T-cell (primary cell): Measurements from ENCODE around the gene LAMA3. TPM values are rescaled to one million over a fixed set of nuclear protein-coding genes. Genes with fewer than 3 reads are reported as not detected.

Experiments
- ATAC-seq, 4 experiments: fragments of 200-7000 bp in 3 of 4; fragments of 150-1000 bp in 1 of 4; cut with Tn5 transposase; replicated peaks in 1 of 4; 1 replicate in 3 of 4; 2 replicates in 1 of 4; pipeline ENCODE4 v1.10.0; 2021; ENCODE audit warnings: moderate library complexity in 3 of 4, mild to moderate bottlenecking in 2 of 4, moderate number of reproducible peaks in 1 of 4
- CTCF ChIA-PET, 2 donors: fragments of 300-600 bp; sonication (Branson Sonifier 250); formaldehyde crosslinking; loops; one replicate each; lab custom pipeline; 2022; ENCODE audit warnings: antibody characterized with exemption in 2 of 2; lab: Charles Lee
- POLR2A ChIA-PET, 2 donors: fragments of 300-600 bp; sonication (Branson Sonifier 250); formaldehyde crosslinking; loops; one replicate each; lab custom pipeline; 2022; ENCODE audit warnings: antibody characterized with exemption in 2 of 2; lab: Charles Lee
- DNase-seq, 35 experiments: peaks; one replicate each; pipeline versions ENCODE4 v3.0.0 to v3.0.0-alpha.2; 2013 to 2023
- H3K27ac ChIP-seq: one replicate; pipeline ENCODE4 v1.5.1; 2013; ENCODE audit warnings: low read length
- H3K27me3 ChIP-seq, 2 experiments: replicated peaks in 1 of 2; 1 replicate in 1 of 2; 2 replicates in 1 of 2; pipeline versions ENCODE4 v1.6.1 to v1.7.0; 2013; ENCODE audit warnings: low read length in 1 of 2, mixed read lengths in 1 of 2; ENCODE audit not compliant: control insufficient read depth in 2 of 2, insufficient read depth in 2 of 2; ENCODE audit errors: extremely low read depth in 1 of 2
- H3K36me3 ChIP-seq, 2 donors: 1 replicate in 1 of 2; 2 replicates in 1 of 2; pipeline versions ENCODE4 v1.6.1 to v1.7.0; 2013; ENCODE audit warnings: low read length in 1 of 2; ENCODE audit not compliant: control insufficient read depth in 2 of 2, insufficient read depth in 1 of 2; ENCODE audit errors: extremely low read depth in 1 of 2
- H3K4me1 ChIP-seq, 2 experiments: 1 replicate in 1 of 2; 2 replicates in 1 of 2; pipeline versions ENCODE4 v1.6.1 to v1.7.0; 2013; ENCODE audit warnings: low read length in 2 of 2, mixed read lengths in 1 of 2; ENCODE audit not compliant: insufficient read depth in 2 of 2, control insufficient read depth in 1 of 2; ENCODE audit errors: extremely low read depth in 1 of 2
- H3K4me3 ChIP-seq, 2 donors: 1 replicate in 1 of 2; 2 replicates in 1 of 2; pipeline versions ENCODE4 v1.5.1 to v1.7.0; 2013; ENCODE audit warnings: mild to moderate bottlenecking in 2 of 2, low read length in 1 of 2, moderate library complexity in 1 of 2; ENCODE audit not compliant: control insufficient read depth in 1 of 2; ENCODE audit errors: extremely low read depth in 1 of 2
- H3K9me3 ChIP-seq: 2 replicates; pipeline ENCODE4 v1.7.0; 2013
- H3K27ac Mint-ChIP-seq, 2 donors: one replicate each; pipeline ENCODE4 v1.8.0; 2020 to 2021; ENCODE audit warnings: mild to moderate bottlenecking in 2 of 2, mixed read lengths in 2 of 2
- H3K27me3 Mint-ChIP-seq, 2 donors: one replicate each; pipeline ENCODE4 v1.8.0; 2021 to 2022; ENCODE audit warnings: mixed read lengths in 2 of 2
- H3K36me3 Mint-ChIP-seq: one replicate; pipeline ENCODE4 v1.8.0; 2021; ENCODE audit warnings: mixed read lengths
- H3K4me1 Mint-ChIP-seq, 3 donors: one replicate each; pipeline ENCODE4 v1.8.0; 2020 to 2022; ENCODE audit warnings: mixed read lengths in 3 of 3, mild to moderate bottlenecking in 1 of 3
- H3K4me3 Mint-ChIP-seq, 3 donors: one replicate each; pipeline ENCODE4 v1.8.0; 2020 to 2022; ENCODE audit warnings: mild to moderate bottlenecking in 3 of 3, mixed read lengths in 3 of 3, moderate library complexity in 3 of 3
- H3K9me3 Mint-ChIP-seq, 3 donors: one replicate each; pipeline ENCODE4 v1.8.0; 2020 to 2022; ENCODE audit warnings: mixed read lengths in 3 of 3
- WGBS: methylation state at CpG from one replicate; pipeline ENCODE4 v1.1.5; 2013; ENCODE audit warnings: missing lambda C conversion rate; ENCODE audit not compliant: insufficient coverage; 5-methylcytosine and 5-hydroxymethylcytosine counted together
- total RNA-seq, 35 experiments: library from RNA in 6 of 35; stranded (reverse) in 6 of 35; fragments of 120-200 nt in 1 of 35; gene quantifications; one replicate each; pipeline versions ENCODE4 v1.2.1 to v1.2.4 and lab custom pipeline; 2013 to 2026

The LAMA3 gene
- total RNA-seq, 5 donors from 2014 or later (not counting 1 experiment from before 2014, with no cell fraction given) = 0.20 to 0.44 (median 0.26) TPM; not detected in 2

- POLR2A ChIA-PET = no interaction called here
These were observed 116.6 kb downstream of the LAMA3 start for GRCh38 chr18:23805898-23806297.

GRCh38 chr18:23809415-23809814 is 120.2 kb downstream of the LAMA3 start:
- Mint-ChIP-seq H3K4me3 (no peak overlapping the region), H3K36me3 (no peaks in the 10 kb centered on the region), H3K4me1 (peaks cover 17 to 22% (median 17%) of the 10 kb centered on the region in 3 donors), H3K27me3 (peaks cover 0 to 2% of the 10 kb centered on the region in 2 donors), H3K9me3 (no peaks in the 10 kb centered on the region), H3K27ac (no peak overlapping the region)
- no peak for ATAC-seq
- no peaks in the 10 kb centered on the region for H3K36me3 ChIP-seq
- POLR2A ChIA-PET = interaction anchor here (0.5 to 0.6 kb wide), 2 partner anchors 262 to 607 kb away, joined by 3 read pairs; no protein-coding TSS in a partner anchor
- H3K27ac ChIP-seq = no peak overlapping the region
- no peak for DNase-seq
- no peaks in the 10 kb centered on the region for H3K9me3 ChIP-seq
- CTCF ChIA-PET = interaction anchor here in 1 of 2 donors (0.6 kb wide), 1 partner anchor 58 kb away, joined by 4 read pairs; no protein-coding TSS in a partner anchor
- H3K4me3 ChIP-seq = no peak overlapping the region
- no CpG with 5 or more reads among the region's 3 CpGs for whole genome bisulfite sequencing
- no peaks in the 10 kb centered on the region for H3K27me3 ChIP-seq
- peaks cover 12 to 16% of the 10 kb centered on the region in 2 experiments for H3K4me1 ChIP-seq

More at GRCh38 chr18:23805898-23806297, 116.6 kb downstream of the LAMA3 start:
- Mint-ChIP-seq H3K27me3 (peaks cover under 1 to 3% of the 10 kb centered on the region in 2 donors), H3K4me3 (no peak overlapping the region), H3K27ac (no peak overlapping the region), H3K36me3 (no peaks in the 10 kb centered on the region), H3K4me1 (peaks cover 10 to 12% (median 10%) of the 10 kb centered on the region in 3 donors), H3K9me3 (no peaks in the 10 kb centered on the region)
- peaks cover 7 to 10% of the 10 kb centered on the region in 2 experiments for H3K4me1 ChIP-seq
- no CpG with 5 or more reads among the region's 1 CpG for WGBS
- CTCF ChIA-PET = no interaction called here
- H3K36me3 ChIP-seq = no peaks in the 10 kb centered on the region
- H3K4me3 ChIP-seq = no peak overlapping the region
- DNase-seq (no peak), ATAC-seq (no peak)
- no peaks in the 10 kb centered on the region for H3K27me3 ChIP-seq
- no peak overlapping the region for H3K27ac ChIP-seq
- no peaks in the 10 kb centered on the region for H3K9me3 ChIP-seq

GRCh38 chr18:23810396-23810795 is 121.1 kb downstream of the LAMA3 start:
- ChIA-PET CTCF (no interaction called here), POLR2A (interaction anchor here in 1 of 2 donors (0.5 kb wide), 1 partner anchor 324 kb away, joined by 3 read pairs; no protein-coding TSS in a partner anchor)
- H3K4me1 Mint-ChIP-seq = peaks cover 17 to 22% (median 17%) of the 10 kb centered on the region in 3 donors
- ATAC-seq = peak; percentile 92 to 99 (median 96)
- H3K36me3 ChIP-seq = no peaks in the 10 kb centered on the region
- WGBS = 24% methylated on average over 2 of the region's 3 CpGs
- H3K27ac Mint-ChIP-seq = no peak overlapping the region
- H3K27ac ChIP-seq = no peak overlapping the region
- peaks cover 12 to 16% of the 10 kb centered on the region in 2 experiments for H3K4me1 ChIP-seq
- no peak overlapping the region for H3K4me3 Mint-ChIP-seq
- peaks cover 0 to 2% of the 10 kb centered on the region in 2 donors for H3K27me3 Mint-ChIP-seq
- H3K9me3 Mint-ChIP-seq = no peaks in the 10 kb centered on the region
- H3K27me3 ChIP-seq = no peaks in the 10 kb centered on the region
- peak in 34 of 35 experiments; percentile 10 to 59 (median 38) for DNase-seq
- H3K4me3 ChIP-seq = no peak overlapping the region
- no peaks in the 10 kb centered on the region for H3K36me3 Mint-ChIP-seq
- H3K9me3 ChIP-seq = no peaks in the 10 kb centered on the region

- DNase-seq (no peak), ATAC-seq (no peak)
- ChIA-PET CTCF (interaction anchor here (0.6 to 1.1 kb wide), 3 partner anchors 197 to 571 kb away, joined by 3 to 4 read pairs (median 4); no protein-coding TSS in a partner anchor), POLR2A (no interaction called here)
- H3K27ac Mint-ChIP-seq = no peak overlapping the region
- peaks cover 0 to 2% of the 10 kb centered on the region in 2 donors for H3K27me3 Mint-ChIP-seq
- Histone ChIP-seq H3K27ac (no peak overlapping the region), H3K4me1 (peaks cover 12 to 16% of the 10 kb centered on the region in 2 experiments), H3K4me3 (no peak overlapping the region), H3K9me3 (no peaks in the 10 kb centered on the region), H3K36me3 (no peaks in the 10 kb centered on the region), H3K27me3 (no peaks in the 10 kb centered on the region)
- no peak overlapping the region for H3K4me3 Mint-ChIP-seq
- H3K4me1 Mint-ChIP-seq = peaks cover 17 to 22% (median 17%) of the 10 kb centered on the region in 3 donors
- H3K36me3 Mint-ChIP-seq = no peaks in the 10 kb centered on the region
- WGBS = 80% methylated on average over 1 of the region's 3 CpGs
- H3K9me3 Mint-ChIP-seq = no peaks in the 10 kb centered on the region
These were observed 121.9 kb downstream of the LAMA3 start for GRCh38 chr18:23811176-23811575.

- peak in 1 of 35 experiments; percentile 57 for DNase-seq
- POLR2A ChIA-PET = interaction anchor here (0.6 to 0.7 kb wide), 3 partner anchors 197 to 333 kb away, joined by 4 read pairs; no protein-coding TSS in a partner anchor
- H3K27ac ChIP-seq = no peak overlapping the region
- no peaks in the 10 kb centered on the region for H3K27me3 ChIP-seq
- Mint-ChIP-seq H3K27ac (no peak overlapping the region), H3K27me3 (peaks cover 0 to 2% of the 10 kb centered on the region in 2 donors), H3K4me3 (no peak overlapping the region), H3K9me3 (no peaks in the 10 kb centered on the region), H3K4me1 (peaks cover 17 to 22% (median 17%) of the 10 kb centered on the region in 3 donors), H3K36me3 (no peaks in the 10 kb centered on the region)
- CTCF ChIA-PET = interaction anchor here in 1 of 2 donors (0.6 to 0.9 kb wide), 2 partner anchors 65 to 191 kb away, joined by 3 read pairs; no protein-coding TSS in a partner anchor
- ATAC-seq = no peak
- H3K36me3 ChIP-seq = no peaks in the 10 kb centered on the region
- H3K4me1 ChIP-seq = peaks cover 12 to 16% of the 10 kb centered on the region in 2 experiments
- H3K9me3 ChIP-seq = no peaks in the 10 kb centered on the region
- H3K4me3 ChIP-seq = no peak overlapping the region
- WGBS = no CpG with 5 or more reads among the region's 4 CpGs
These were observed 123.5 kb downstream of the LAMA3 start for GRCh38 chr18:23812546-23813440.

- POLR2A ChIA-PET = no interaction called here
- Histone ChIP-seq H3K4me3 (no peak overlapping the region), H3K4me1 (peaks cover 11 to 14% of the 10 kb centered on the region in 2 experiments), H3K27me3 (no peaks in the 10 kb centered on the region), H3K36me3 (no peaks in the 10 kb centered on the region), H3K27ac (no peak overlapping the region), H3K9me3 (no peaks in the 10 kb centered on the region)
- Mint-ChIP-seq H3K4me1 (peaks cover 14 to 17% (median 15%) of the 10 kb centered on the region in 3 donors), H3K4me3 (no peak overlapping the region), H3K9me3 (no peaks in the 10 kb centered on the region), H3K36me3 (no peaks in the 10 kb centered on the region), H3K27me3 (peaks cover 0 to 2% of the 10 kb centered on the region in 2 donors), H3K27ac (no peak overlapping the region)
- ATAC-seq (no peak), DNase-seq (no peak)
- CTCF ChIA-PET = interaction anchor here in 1 of 2 donors (0.7 to 1.5 kb wide), 2 partner anchors 23 to 104 kb away, joined by 3 to 6 read pairs; no protein-coding TSS in a partner anchor
- 87% methylated on average over 6 of the region's 7 CpGs for WGBS
These were observed 125.8 kb downstream of the LAMA3 start for GRCh38 chr18:23814991-23815614.
